HEK293 (cell line): ENCODE results near the gene IL1RAPL1.

Source experiments
- MZF1 ChIP-seq: fragments of 450-650 bp; formaldehyde crosslinking; IDR thresholded peaks from 2 replicates; pipeline ENCODE4 v1.5.1; 2017; ENCODE audit warnings: missing biosample characterization, missing genetic modification characterization, borderline replicate concordance
- RBAK ChIP-seq: fragments of 450-650 bp; formaldehyde crosslinking; IDR thresholded peaks from 2 replicates; pipeline ENCODE4 v1.5.1; 2016; ENCODE audit warnings: missing biosample characterization, missing genetic modification characterization
- SCRT2 ChIP-seq: fragments of 450-650 bp; formaldehyde crosslinking; IDR thresholded peaks from 2 replicates; pipeline ENCODE4 v1.5.1; 2016; ENCODE audit warnings: missing biosample characterization, missing genetic modification characterization
- TCF7L2 ChIP-seq: IDR thresholded peaks from 2 replicates; pipeline ENCODE4 v1.6.1; 2011; ENCODE audit warnings: low read depth, mild to moderate bottlenecking, inconsistent platforms, low read length, moderate library complexity, borderline replicate concordance
- YY1 ChIP-seq: fragments of 450-650 bp; formaldehyde crosslinking; IDR thresholded peaks from 2 replicates; pipeline ENCODE4 v1.5.1; 2018; ENCODE audit warnings: missing biosample characterization, missing genetic modification characterization
- ZNF114 ChIP-seq: fragments of 450-650 bp; formaldehyde crosslinking; IDR thresholded peaks from 2 replicates; pipeline ENCODE4 v1.5.0; 2017; ENCODE audit warnings: missing biosample characterization, missing genetic modification characterization
- ZNF670 ChIP-seq: fragments of 450-650 bp; formaldehyde crosslinking; IDR thresholded peaks from 2 replicates; pipeline ENCODE4 v1.5.1; 2016; ENCODE audit warnings: missing biosample characterization, missing genetic modification characterization, low read depth
- TF ChIP-seq, protein P1 (sequence below): fragments of 450-650 bp; formaldehyde crosslinking; IDR thresholded peaks from 2 replicates; pipeline ENCODE4 v1.5.1; 2016; ENCODE audit warnings: missing biosample characterization, missing genetic modification characterization
- TF ChIP-seq, protein P2 (sequence below): fragments of 450-650 bp; formaldehyde crosslinking; IDR thresholded peaks from 2 replicates; pipeline ENCODE4 v1.5.1; 2016; ENCODE audit warnings: missing biosample characterization, missing genetic modification characterization
- TF ChIP-seq, protein P3 (sequence below): fragments of 450-650 bp; formaldehyde crosslinking; IDR thresholded peaks from 2 replicates; pipeline ENCODE4 v1.5.1; 2016; ENCODE audit warnings: missing biosample characterization, missing genetic modification characterization
- TF ChIP-seq, protein P4 (sequence below): fragments of 450-650 bp; formaldehyde crosslinking; IDR thresholded peaks from 2 replicates; pipeline ENCODE4 v1.5.1; 2017; ENCODE audit warnings: missing biosample characterization, missing genetic modification characterization
- TF ChIP-seq, protein P5 (sequence below): fragments of 450-650 bp; formaldehyde crosslinking; IDR thresholded peaks from 2 replicates; pipeline ENCODE4; 2016; ENCODE audit warnings: missing biosample characterization, missing genetic modification characterization

DNA sequence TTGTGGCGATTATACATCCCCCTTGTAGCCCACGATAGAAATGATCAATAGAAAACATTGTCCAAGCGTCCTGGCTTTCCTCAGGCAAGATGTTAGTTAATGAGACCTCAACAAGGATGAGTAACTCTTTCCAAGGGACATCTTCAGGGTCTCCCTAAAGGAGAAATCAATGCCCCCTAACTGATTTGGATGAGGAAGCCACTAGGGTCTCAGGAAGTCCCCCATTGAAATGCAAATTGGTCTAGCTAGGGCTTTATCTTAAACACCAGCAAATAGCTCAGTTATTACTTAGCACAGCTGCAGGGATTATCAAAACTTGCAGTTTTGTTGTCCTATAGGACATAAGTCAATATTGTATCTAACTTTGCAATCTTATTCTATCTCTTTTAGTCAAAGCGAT is 721.5 kb downstream of the IL1RAPL1 start:
- TF ChIP-seq, protein P1, sequence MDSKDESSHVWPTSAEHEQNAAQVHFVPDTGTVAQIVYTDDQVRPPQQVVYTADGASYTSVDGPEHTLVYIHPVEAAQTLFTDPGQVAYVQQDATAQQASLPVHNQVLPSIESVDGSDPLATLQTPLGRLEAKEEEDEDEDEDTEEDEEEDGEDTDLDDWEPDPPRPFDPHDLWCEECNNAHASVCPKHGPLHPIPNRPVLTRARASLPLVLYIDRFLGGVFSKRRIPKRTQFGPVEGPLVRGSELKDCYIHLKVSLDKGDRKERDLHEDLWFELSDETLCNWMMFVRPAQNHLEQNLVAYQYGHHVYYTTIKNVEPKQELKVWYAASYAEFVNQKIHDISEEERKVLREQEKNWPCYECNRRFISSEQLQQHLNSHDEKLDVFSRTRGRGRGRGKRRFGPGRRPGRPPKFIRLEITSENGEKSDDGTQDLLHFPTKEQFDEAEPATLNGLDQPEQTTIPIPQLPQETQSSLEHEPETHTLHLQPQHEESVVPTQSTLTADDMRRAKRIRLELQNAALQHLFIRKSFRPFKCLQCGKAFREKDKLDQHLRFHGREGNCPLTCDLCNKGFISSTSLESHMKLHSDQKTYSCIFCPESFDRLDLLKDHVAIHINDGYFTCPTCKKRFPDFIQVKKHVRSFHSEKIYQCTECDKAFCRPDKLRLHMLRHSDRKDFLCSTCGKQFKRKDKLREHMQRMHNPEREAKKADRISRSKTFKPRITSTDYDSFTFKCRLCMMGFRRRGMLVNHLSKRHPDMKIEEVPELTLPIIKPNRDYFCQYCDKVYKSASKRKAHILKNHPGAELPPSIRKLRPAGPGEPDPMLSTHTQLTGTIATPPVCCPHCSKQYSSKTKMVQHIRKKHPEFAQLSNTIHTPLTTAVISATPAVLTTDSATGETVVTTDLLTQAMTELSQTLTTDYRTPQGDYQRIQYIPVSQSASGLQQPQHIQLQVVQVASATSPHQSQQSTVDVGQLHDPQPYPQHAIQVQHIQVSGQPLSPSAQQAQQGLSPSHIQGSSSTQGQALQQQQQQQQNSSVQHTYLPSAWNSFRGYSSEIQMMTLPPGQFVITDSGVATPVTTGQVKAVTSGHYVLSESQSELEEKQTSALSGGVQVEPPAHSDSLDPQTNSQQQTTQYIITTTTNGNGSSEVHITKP (tag by site-specific recombination), result no peak
- TF ChIP-seq, protein P2, sequence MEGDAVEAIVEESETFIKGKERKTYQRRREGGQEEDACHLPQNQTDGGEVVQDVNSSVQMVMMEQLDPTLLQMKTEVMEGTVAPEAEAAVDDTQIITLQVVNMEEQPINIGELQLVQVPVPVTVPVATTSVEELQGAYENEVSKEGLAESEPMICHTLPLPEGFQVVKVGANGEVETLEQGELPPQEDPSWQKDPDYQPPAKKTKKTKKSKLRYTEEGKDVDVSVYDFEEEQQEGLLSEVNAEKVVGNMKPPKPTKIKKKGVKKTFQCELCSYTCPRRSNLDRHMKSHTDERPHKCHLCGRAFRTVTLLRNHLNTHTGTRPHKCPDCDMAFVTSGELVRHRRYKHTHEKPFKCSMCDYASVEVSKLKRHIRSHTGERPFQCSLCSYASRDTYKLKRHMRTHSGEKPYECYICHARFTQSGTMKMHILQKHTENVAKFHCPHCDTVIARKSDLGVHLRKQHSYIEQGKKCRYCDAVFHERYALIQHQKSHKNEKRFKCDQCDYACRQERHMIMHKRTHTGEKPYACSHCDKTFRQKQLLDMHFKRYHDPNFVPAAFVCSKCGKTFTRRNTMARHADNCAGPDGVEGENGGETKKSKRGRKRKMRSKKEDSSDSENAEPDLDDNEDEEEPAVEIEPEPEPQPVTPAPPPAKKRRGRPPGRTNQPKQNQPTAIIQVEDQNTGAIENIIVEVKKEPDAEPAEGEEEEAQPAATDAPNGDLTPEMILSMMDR (tag by site-specific recombination), result no peak
- TF ChIP-seq MZF1, result no peak
- TF ChIP-seq, protein P3, sequence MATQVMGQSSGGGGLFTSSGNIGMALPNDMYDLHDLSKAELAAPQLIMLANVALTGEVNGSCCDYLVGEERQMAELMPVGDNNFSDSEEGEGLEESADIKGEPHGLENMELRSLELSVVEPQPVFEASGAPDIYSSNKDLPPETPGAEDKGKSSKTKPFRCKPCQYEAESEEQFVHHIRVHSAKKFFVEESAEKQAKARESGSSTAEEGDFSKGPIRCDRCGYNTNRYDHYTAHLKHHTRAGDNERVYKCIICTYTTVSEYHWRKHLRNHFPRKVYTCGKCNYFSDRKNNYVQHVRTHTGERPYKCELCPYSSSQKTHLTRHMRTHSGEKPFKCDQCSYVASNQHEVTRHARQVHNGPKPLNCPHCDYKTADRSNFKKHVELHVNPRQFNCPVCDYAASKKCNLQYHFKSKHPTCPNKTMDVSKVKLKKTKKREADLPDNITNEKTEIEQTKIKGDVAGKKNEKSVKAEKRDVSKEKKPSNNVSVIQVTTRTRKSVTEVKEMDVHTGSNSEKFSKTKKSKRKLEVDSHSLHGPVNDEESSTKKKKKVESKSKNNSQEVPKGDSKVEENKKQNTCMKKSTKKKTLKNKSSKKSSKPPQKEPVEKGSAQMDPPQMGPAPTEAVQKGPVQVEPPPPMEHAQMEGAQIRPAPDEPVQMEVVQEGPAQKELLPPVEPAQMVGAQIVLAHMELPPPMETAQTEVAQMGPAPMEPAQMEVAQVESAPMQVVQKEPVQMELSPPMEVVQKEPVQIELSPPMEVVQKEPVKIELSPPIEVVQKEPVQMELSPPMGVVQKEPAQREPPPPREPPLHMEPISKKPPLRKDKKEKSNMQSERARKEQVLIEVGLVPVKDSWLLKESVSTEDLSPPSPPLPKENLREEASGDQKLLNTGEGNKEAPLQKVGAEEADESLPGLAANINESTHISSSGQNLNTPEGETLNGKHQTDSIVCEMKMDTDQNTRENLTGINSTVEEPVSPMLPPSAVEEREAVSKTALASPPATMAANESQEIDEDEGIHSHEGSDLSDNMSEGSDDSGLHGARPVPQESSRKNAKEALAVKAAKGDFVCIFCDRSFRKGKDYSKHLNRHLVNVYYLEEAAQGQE, result no peak
- no peak for TF ChIP-seq ZNF670 (tag by site-specific recombination)
- TF ChIP-seq ZNF114 (tag by site-specific recombination), result no peak
- TF ChIP-seq, protein P4, sequence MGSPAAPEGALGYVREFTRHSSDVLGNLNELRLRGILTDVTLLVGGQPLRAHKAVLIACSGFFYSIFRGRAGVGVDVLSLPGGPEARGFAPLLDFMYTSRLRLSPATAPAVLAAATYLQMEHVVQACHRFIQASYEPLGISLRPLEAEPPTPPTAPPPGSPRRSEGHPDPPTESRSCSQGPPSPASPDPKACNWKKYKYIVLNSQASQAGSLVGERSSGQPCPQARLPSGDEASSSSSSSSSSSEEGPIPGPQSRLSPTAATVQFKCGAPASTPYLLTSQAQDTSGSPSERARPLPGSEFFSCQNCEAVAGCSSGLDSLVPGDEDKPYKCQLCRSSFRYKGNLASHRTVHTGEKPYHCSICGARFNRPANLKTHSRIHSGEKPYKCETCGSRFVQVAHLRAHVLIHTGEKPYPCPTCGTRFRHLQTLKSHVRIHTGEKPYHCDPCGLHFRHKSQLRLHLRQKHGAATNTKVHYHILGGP (tag by site-specific recombination), result no peak
- TF ChIP-seq, protein P5, sequence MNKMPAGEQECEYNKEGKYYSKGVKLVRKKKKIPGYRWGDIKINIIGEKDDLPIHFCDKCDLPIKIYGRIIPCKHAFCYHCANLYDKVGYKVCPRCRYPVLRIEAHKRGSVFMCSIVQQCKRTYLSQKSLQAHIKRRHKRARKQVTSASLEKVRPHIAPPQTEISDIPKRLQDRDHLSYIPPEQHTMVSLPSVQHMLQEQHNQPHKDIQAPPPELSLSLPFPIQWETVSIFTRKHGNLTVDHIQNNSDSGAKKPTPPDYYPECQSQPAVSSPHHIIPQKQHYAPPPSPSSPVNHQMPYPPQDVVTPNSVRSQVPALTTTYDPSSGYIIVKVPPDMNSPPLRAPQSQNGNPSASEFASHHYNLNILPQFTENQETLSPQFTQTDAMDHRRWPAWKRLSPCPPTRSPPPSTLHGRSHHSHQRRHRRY (tag by site-specific recombination), result no peak
- TF ChIP-seq RBAK (tag by site-specific recombination), result no peak
- no peak for TF ChIP-seq SCRT2 (tag by site-specific recombination)
- TF ChIP-seq TCF7L2, result no peak
- no peak for TF ChIP-seq YY1
